Esophagus muscularis mucosa (tissue), 4 donors: ENCODE results near the gene GUSB. TPM values are rescaled to one million over a fixed set of nuclear protein-coding genes. Genes with fewer than 3 reads are reported as not detected.

Experiments
- DNase-seq: peaks from one replicate; pipeline ENCODE4 v3.0.0-alpha.2; 2017; ENCODE audit errors: extremely low spot score
- H3K27ac ChIP-seq, 4 donors: fragments of 200-600 bp; sonication (generic); replicated peaks in 1 of 4; 1 replicate in 3 of 4; 2 replicates in 1 of 4; pipeline ENCODE4 v1.5.1; 2016 to 2019; ENCODE audit warnings: mild to moderate bottlenecking in 1 of 4
- H3K27me3 ChIP-seq, 4 donors: fragments of 200-600 bp; sonication (generic); one replicate each; pipeline versions ENCODE4 v1.5.1 to v1.6.0; 2016 to 2019
- H3K36me3 ChIP-seq, 4 donors: fragments of 200-600 bp; sonication (generic); one replicate each; pipeline ENCODE4 v1.5.1; 2016 to 2019
- H3K4me1 ChIP-seq, 4 donors: fragments of 200-600 bp; sonication (generic); one replicate each; pipeline ENCODE4 v1.5.1; 2016 to 2019
- H3K4me3 ChIP-seq, 4 donors: fragments of 200-600 bp; sonication (generic); 1 replicate in 2 of 4; 2 replicates in 2 of 4; pipeline ENCODE4 v1.5.1; 2016 to 2019; ENCODE audit warnings: mild to moderate bottlenecking in 4 of 4, moderate library complexity in 1 of 4
- H3K9me3 ChIP-seq, 4 donors: fragments of 200-600 bp; sonication (generic); 1 replicate in 3 of 4; 2 replicates in 1 of 4; pipeline ENCODE4 v1.5.1; 2016 to 2019
- EP300 ChIP-seq: sonication (generic); formaldehyde crosslinking; IDR thresholded peaks from one replicate; pipeline ENCODE4 v1.6.1; 2017; ENCODE audit warnings: antibody characterized with exemption
- POLR2A ChIP-seq: fragments of 450-650 bp; IDR thresholded peaks from one replicate; pipeline ENCODE4 v1.6.1; 2017; ENCODE audit warnings: antibody characterized with exemption, moderate library complexity, mild to moderate bottlenecking, low read depth
- POLR2AphosphoS5 ChIP-seq, 2 donors: sonication (generic); formaldehyde crosslinking; IDR thresholded peaks; one replicate each; pipeline ENCODE4 v1.6.1; 2017; ENCODE audit warnings: antibody characterized with exemption in 2 of 2
- WGBS: methylation state at CpG from one replicate; pipeline ENCODE4 v1.1.5; 2018; 5-methylcytosine and 5-hydroxymethylcytosine counted together
- intact Hi-C: fragments of 100-400 bp; cut with DNase I; formaldehyde crosslinking; loops from one replicate; pipeline ENCODE4 v1.15.1; 2023
- total RNA-seq, 4 donors: library from RNA; depleted of rRNA; stranded (reverse); fragments of >200 nt; gene quantifications; one replicate each; pipeline versions ENCODE4 v1.1.0 to v1.2.1, GENCODE V29; 2016
- TF ChIP-seq, protein P1 (sequence below), 3 experiments: fragments of 200-600 bp in 2 of 3; fragments of 450-650 bp in 1 of 3; sonication (generic) in 2 of 3; IDR thresholded peaks; one replicate each; pipeline ENCODE4 v1.5.1; 2017 to 2019; ENCODE audit warnings: antibody characterized with exemption in 3 of 3, mild to moderate bottlenecking in 2 of 3, moderate library complexity in 1 of 3

The GUSB gene
- total RNA-seq, 4 donors from 2014 or later, result 16.2 to 19.0 (median 17.3) TPM

GRCh38 chr7:65927489-65928448 lies 54.2 kb downstream of the GUSB start:
- no peaks in the 10 kb centered on the region for H3K36me3 ChIP-seq
- 77% methylated on average over 6 of the region's 6 CpGs for WGBS
- TF ChIP-seq POLR2A (no peak), EP300 (no peak), POLR2AphosphoS5 (IDR thresholded peaks at IDR 0.05) (no peak)
- TF ChIP-seq, protein P1, sequence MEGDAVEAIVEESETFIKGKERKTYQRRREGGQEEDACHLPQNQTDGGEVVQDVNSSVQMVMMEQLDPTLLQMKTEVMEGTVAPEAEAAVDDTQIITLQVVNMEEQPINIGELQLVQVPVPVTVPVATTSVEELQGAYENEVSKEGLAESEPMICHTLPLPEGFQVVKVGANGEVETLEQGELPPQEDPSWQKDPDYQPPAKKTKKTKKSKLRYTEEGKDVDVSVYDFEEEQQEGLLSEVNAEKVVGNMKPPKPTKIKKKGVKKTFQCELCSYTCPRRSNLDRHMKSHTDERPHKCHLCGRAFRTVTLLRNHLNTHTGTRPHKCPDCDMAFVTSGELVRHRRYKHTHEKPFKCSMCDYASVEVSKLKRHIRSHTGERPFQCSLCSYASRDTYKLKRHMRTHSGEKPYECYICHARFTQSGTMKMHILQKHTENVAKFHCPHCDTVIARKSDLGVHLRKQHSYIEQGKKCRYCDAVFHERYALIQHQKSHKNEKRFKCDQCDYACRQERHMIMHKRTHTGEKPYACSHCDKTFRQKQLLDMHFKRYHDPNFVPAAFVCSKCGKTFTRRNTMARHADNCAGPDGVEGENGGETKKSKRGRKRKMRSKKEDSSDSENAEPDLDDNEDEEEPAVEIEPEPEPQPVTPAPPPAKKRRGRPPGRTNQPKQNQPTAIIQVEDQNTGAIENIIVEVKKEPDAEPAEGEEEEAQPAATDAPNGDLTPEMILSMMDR (IDR thresholded peaks at IDR 0.05), result no peak
- no peak for DNase-seq
- no peaks in the 10 kb centered on the region for H3K27me3 ChIP-seq
- peaks cover 0 to 4% (median 0%) of the 10 kb centered on the region in 4 donors for H3K4me1 ChIP-seq
- H3K4me3 ChIP-seq, result no peak overlapping the region
- no peaks in the 10 kb centered on the region for H3K9me3 ChIP-seq
- intact Hi-C loops, result no loop called here
- H3K27ac ChIP-seq, result no peak overlapping the region

DNA sequence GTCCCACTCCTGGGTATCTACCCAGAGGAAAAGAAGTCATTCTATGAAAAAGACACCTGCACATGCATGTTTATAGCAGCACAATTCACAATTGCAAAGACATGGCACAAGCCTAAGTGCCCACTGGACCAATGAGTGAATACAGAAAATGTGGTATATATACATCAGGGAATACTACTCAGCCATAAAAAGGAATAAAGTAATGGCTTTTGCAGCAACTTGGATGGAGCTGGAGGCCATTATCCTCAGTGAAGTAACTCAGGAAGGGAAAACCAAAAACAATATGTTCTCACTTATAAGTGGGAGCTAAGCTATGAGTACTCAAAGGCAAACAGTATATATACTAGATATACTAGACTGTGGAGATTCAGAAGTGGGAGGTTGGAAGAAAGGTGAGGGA lies 55.4 kb downstream of the GUSB start:
- no peaks in the 10 kb centered on the region for H3K27me3 ChIP-seq
- no peak for DNase-seq
- TF ChIP-seq POLR2AphosphoS5 (IDR thresholded peaks at IDR 0.05) (no peak), POLR2A (no peak), EP300 (no peak)
- TF ChIP-seq, protein P1 (IDR thresholded peaks at IDR 0.05), result no peak
- H3K9me3 ChIP-seq, result no peaks in the 10 kb centered on the region
- H3K4me3 ChIP-seq, result no peak overlapping the region
- H3K36me3 ChIP-seq, result no peaks in the 10 kb centered on the region
- no peak overlapping the region for H3K27ac ChIP-seq
- peaks cover 0 to 4% (median 0%) of the 10 kb centered on the region in 4 donors for H3K4me1 ChIP-seq
- intact Hi-C loops, result no loop called here

DNA sequence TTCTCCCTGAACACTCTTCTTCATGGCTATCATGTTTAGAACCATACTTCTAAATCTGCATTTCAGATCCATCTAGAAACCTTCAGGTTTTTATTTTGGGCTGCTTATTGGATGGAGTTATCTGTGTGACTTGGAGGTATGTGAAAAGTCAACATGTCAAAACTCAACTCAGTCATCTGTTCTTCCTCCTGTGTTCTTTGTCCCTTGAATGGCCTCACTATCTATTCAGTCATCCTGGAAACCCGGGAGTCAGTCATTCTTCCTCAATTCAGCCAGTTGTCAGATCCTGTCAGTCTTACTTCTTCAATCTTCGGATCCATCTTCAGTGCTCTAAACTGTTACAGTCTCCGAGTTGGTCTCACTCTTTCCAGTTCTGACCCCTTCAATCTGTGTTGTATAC lies 57.0 kb downstream of the GUSB start:
- Histone ChIP-seq H3K27me3 (no peaks in the 10 kb centered on the region), H3K27ac (no peak overlapping the region), H3K36me3 (no peaks in the 10 kb centered on the region), H3K4me1 (peaks cover 0 to 4% (median 0%) of the 10 kb centered on the region in 4 donors), H3K9me3 (no peaks in the 10 kb centered on the region), H3K4me3 (no peak overlapping the region)
- intact Hi-C loops, result no loop called here
- WGBS, result 65% methylated on average over 3 of the region's 3 CpGs
- no peak for DNase-seq
- TF ChIP-seq POLR2A (no peak), POLR2AphosphoS5 (IDR thresholded peaks at IDR 0.05) (no peak), EP300 (no peak)
- TF ChIP-seq, protein P1 (IDR thresholded peaks at IDR 0.05), result no peak

- 75% methylated on average over 4 of the region's 4 CpGs for WGBS
- Histone ChIP-seq H3K4me3 (no peak overlapping the region), H3K9me3 (no peaks in the 10 kb centered on the region), H3K36me3 (no peaks in the 10 kb centered on the region), H3K27ac (no peak overlapping the region), H3K4me1 (peaks cover 0 to 4% (median 0%) of the 10 kb centered on the region in 4 donors), H3K27me3 (no peaks in the 10 kb centered on the region)
- DNase-seq, result no peak
- intact Hi-C loops, result no loop called here
- TF ChIP-seq EP300 (no peak), POLR2AphosphoS5 (IDR thresholded peaks at IDR 0.05) (no peak), POLR2A (no peak)
- TF ChIP-seq, protein P1 (IDR thresholded peaks at IDR 0.05), result no peak
These were observed 57.8 kb downstream of the GUSB start for GRCh38 chr7:65924193-65924592.
